PC-9 (cell line): ENCODE measurements around the gene PRKRIP1.

ENCODE experiments used
- EZH2 ChIP-seq: fragments of 200-600 bp; sonication (generic); IDR thresholded peaks from 2 replicates; pipeline ENCODE4 v1.8.0; 2017; ENCODE audit warnings: antibody characterized with exemption, low read depth
- TF ChIP-seq, protein P1 (sequence below): fragments of 200-600 bp; sonication (generic); conservative IDR thresholded peaks from 2 replicates; pipeline ENCODE4 v1.6.1; 2017; ENCODE audit warnings: mixed run types, antibody characterized with exemption, mild to moderate bottlenecking, moderate library complexity

DNA sequence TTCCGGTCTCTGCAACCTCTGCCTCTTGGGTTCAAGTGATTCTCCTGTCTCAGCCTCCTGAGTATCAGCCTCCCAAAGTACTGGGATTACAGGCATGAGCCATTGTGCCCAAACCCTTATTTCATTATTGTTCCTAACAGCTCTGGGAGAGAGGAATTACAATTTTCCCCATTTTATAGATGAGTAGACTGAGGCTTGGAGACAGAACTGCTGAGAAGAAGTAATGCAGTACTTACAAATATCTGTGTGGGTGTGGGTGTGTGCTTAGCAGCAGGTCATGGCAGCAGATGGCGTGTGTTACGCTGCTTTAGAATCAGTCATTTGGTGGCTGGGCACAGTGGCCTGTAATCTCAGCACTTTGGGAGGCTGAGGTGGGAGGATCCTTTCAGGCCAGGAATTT, 7.4 kb downstream of the PRKRIP1 start:
- TF ChIP-seq, protein P1, sequence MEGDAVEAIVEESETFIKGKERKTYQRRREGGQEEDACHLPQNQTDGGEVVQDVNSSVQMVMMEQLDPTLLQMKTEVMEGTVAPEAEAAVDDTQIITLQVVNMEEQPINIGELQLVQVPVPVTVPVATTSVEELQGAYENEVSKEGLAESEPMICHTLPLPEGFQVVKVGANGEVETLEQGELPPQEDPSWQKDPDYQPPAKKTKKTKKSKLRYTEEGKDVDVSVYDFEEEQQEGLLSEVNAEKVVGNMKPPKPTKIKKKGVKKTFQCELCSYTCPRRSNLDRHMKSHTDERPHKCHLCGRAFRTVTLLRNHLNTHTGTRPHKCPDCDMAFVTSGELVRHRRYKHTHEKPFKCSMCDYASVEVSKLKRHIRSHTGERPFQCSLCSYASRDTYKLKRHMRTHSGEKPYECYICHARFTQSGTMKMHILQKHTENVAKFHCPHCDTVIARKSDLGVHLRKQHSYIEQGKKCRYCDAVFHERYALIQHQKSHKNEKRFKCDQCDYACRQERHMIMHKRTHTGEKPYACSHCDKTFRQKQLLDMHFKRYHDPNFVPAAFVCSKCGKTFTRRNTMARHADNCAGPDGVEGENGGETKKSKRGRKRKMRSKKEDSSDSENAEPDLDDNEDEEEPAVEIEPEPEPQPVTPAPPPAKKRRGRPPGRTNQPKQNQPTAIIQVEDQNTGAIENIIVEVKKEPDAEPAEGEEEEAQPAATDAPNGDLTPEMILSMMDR, result no peak
- no peak for TF ChIP-seq EZH2
